Ishikawa (cell line): ENCODE data around the gene SYNPO2L.

Experiments
- EP300 ChIP-seq: IDR thresholded peaks from 2 replicates; pipeline ENCODE4 v1.6.1; 2012; ENCODE audit warnings: borderline replicate concordance
- REST ChIP-seq: IDR thresholded peaks from 2 replicates; pipeline ENCODE4 v1.6.1; 2012; ENCODE audit warnings: low read depth, mild to moderate bottlenecking
- TAF1 ChIP-seq: IDR thresholded peaks from 2 replicates; pipeline ENCODE4 v1.6.1; 2012; ENCODE audit warnings: low read depth, mild to moderate bottlenecking

- TF ChIP-seq EP300 (no peak), REST (no peak), TAF1 (no peak)
These were observed 5.1 kb downstream of the SYNPO2L start for GRCh38 chr10:73650537-73651331.
